Stomach smooth muscle (tissue), 2 donors: ENCODE results near the gene TUT4.

Source experiments
- H3K27ac ChIP-seq: one replicate; pipeline ENCODE4 v1.7.0; 2013; ENCODE audit warnings: mild to moderate bottlenecking, low read length, inconsistent platforms
- H3K27me3 ChIP-seq, 2 donors: one replicate each; pipeline ENCODE4 v1.7.0; 2013; ENCODE audit warnings: low read length in 2 of 2; ENCODE audit not compliant: insufficient read depth in 2 of 2, control insufficient read depth in 1 of 2
- H3K36me3 ChIP-seq, 2 donors: one replicate each; pipeline ENCODE4 v1.7.0; 2013; ENCODE audit warnings: low read length in 2 of 2; ENCODE audit not compliant: control insufficient read depth in 2 of 2, insufficient read depth in 2 of 2
- H3K4me1 ChIP-seq: one replicate; pipeline ENCODE4 v1.7.0; 2013; ENCODE audit warnings: low read length; ENCODE audit not compliant: control insufficient read depth, insufficient read depth
- H3K4me3 ChIP-seq, 2 donors: one replicate each; pipeline ENCODE4 v1.7.0; 2013; ENCODE audit warnings: low read length in 2 of 2
- H3K9ac ChIP-seq, 2 donors: one replicate each; pipeline ENCODE4 v1.7.0; 2013; ENCODE audit warnings: low read length in 2 of 2, mild to moderate bottlenecking in 1 of 2
- H3K9me3 ChIP-seq, 2 donors: one replicate each; pipeline ENCODE4 v1.7.0; 2013; ENCODE audit warnings: low read length in 2 of 2; ENCODE audit not compliant: control insufficient read depth in 2 of 2
- donor health status: healthy.
- donor health status: Pancreatic carcinoma.

The TUT4 gene

DNA sequence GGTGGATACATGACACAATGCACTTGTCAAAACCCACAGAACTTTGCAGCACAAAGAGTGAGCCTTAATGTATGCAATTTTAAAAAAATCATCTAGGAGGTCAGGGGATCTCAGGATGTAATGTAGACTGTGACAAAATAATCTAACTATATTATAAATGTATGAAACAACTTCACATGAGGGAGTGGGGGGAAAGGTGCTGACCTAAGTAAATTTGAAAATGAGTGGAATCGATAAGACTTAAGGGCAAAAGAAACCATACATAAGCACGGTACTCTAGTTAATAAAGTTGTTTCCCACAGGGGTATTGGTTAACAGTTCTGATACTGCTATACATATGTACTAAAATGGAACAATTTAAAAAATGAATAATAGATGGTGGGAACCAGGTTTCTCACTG, 83.8 kb downstream of the TUT4 start:
- H3K4me3 ChIP-seq = no peak overlapping the region
- no peak overlapping the region for H3K27ac ChIP-seq
- no peaks in the 10 kb centered on the region for H3K36me3 ChIP-seq
- H3K9me3 ChIP-seq = no peaks in the 10 kb centered on the region
- H3K4me1 ChIP-seq = no peaks in the 10 kb centered on the region
- no peak overlapping the region for H3K9ac ChIP-seq
- no peaks in the 10 kb centered on the region for H3K27me3 ChIP-seq

GRCh38 chr1:52463891-52464290, 89.0 kb downstream of the TUT4 start:
- H3K9ac ChIP-seq = no peak overlapping the region
- peaks cover 0 to 5% of the 10 kb centered on the region in 2 donors for H3K36me3 ChIP-seq
- H3K9me3 ChIP-seq = no peaks in the 10 kb centered on the region
- H3K27me3 ChIP-seq = no peaks in the 10 kb centered on the region
- H3K4me3 ChIP-seq = no peak overlapping the region
- H3K4me1 ChIP-seq = no peaks in the 10 kb centered on the region
- no peak overlapping the region for H3K27ac ChIP-seq

GRCh38 chr1:52461821-52462220, 91.1 kb downstream of the TUT4 start:
- no peak overlapping the region for H3K4me3 ChIP-seq
- H3K4me1 ChIP-seq = no peaks in the 10 kb centered on the region
- no peak overlapping the region for H3K9ac ChIP-seq
- H3K27me3 ChIP-seq = no peaks in the 10 kb centered on the region
- H3K27ac ChIP-seq = no peak overlapping the region
- peaks cover 0 to 5% of the 10 kb centered on the region in 2 donors for H3K36me3 ChIP-seq
- no peaks in the 10 kb centered on the region for H3K9me3 ChIP-seq

- no peak overlapping the region for H3K4me3 ChIP-seq
- no peaks in the 10 kb centered on the region for H3K4me1 ChIP-seq
- no peak overlapping the region for H3K9ac ChIP-seq
- peaks cover 0 to 5% of the 10 kb centered on the region in 2 donors for H3K36me3 ChIP-seq
- no peak overlapping the region for H3K27ac ChIP-seq
- no peaks in the 10 kb centered on the region for H3K27me3 ChIP-seq
- no peaks in the 10 kb centered on the region for H3K9me3 ChIP-seq
Measured at GRCh38 chr1:52460694-52461093, 92.2 kb downstream of the TUT4 start.

DNA sequence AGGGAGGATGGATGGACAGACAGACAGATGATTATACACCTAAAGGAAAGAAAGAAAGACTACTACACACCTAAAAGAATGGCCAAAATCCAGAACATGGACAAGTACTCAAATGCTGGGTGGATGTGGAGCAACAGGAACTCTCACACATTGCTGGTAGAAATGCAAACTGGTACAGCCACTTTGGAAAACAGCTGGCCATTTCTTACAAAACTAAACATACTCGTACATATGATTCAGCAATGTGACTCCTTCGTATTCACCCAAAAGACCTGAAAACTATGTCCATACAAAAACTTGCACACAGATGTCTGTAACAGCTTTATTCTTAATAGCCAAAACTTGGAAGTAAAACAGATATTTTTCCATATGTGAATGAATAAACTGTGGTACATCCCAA, 97.2 kb downstream of the TUT4 start:
- no peak overlapping the region for H3K9ac ChIP-seq
- no peaks in the 10 kb centered on the region for H3K4me1 ChIP-seq
- H3K9me3 ChIP-seq = no peaks in the 10 kb centered on the region
- H3K36me3 ChIP-seq = peaks cover 0 to 5% of the 10 kb centered on the region in 2 donors
- no peaks in the 10 kb centered on the region for H3K27me3 ChIP-seq
- H3K27ac ChIP-seq = no peak overlapping the region
- no peak overlapping the region for H3K4me3 ChIP-seq

DNA sequence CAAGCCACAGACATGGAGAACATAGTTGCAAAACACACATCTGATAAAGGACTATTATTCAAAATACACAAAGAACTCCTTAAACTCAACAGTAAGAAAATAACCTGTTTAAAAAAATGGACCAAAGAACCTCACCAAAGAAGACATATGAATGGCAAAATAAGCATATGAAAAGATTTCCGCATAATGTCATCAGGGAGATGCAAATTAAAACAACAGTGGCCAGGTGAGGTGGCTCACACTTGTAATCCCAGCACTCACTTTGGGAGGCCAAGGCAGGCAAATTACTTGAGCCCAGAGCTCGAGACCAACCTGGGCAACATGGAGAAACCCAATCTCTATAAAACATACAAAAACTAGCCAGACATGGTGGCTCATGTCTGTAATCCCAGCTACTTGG, 98.1 kb downstream of the TUT4 start:
- peaks cover 0 to 5% of the 10 kb centered on the region in 2 donors for H3K36me3 ChIP-seq
- H3K4me1 ChIP-seq = no peaks in the 10 kb centered on the region
- H3K4me3 ChIP-seq = no peak overlapping the region
- no peaks in the 10 kb centered on the region for H3K27me3 ChIP-seq
- no peaks in the 10 kb centered on the region for H3K9me3 ChIP-seq
- no peak overlapping the region for H3K27ac ChIP-seq
- no peak overlapping the region for H3K9ac ChIP-seq

DNA sequence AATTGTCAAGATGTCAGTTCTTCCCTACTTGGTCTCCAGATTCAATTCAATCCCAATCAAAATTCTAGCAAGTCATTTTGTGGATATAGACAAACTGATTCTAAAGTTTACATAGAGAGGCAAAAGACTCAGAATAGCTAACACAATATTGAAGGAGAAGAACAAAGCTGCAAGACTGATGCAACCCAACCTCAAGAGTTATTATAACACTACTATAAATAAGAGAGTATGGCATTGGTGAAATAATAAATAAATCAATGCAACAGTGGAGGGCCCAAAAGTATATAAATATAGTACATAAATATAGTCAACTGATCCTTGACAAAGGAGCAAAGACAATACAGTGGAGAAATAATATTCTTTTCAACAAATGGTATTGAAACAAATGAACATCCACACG, 98.8 kb downstream of the TUT4 start:
- Histone ChIP-seq H3K36me3 (peaks cover 0 to 5% of the 10 kb centered on the region in 2 donors), H3K27ac (no peak overlapping the region), H3K9me3 (no peaks in the 10 kb centered on the region), H3K27me3 (no peaks in the 10 kb centered on the region), H3K9ac (no peak overlapping the region), H3K4me1 (no peaks in the 10 kb centered on the region), H3K4me3 (no peak overlapping the region)

GRCh38 chr1:52444463-52444862, 108.4 kb downstream of the TUT4 start:
- no peak overlapping the region for H3K9ac ChIP-seq
- H3K9me3 ChIP-seq = no peaks in the 10 kb centered on the region
- no peak overlapping the region for H3K4me3 ChIP-seq
- H3K36me3 ChIP-seq = peaks cover 15% of the 10 kb centered on the region in 2 donors
- no peaks in the 10 kb centered on the region for H3K27me3 ChIP-seq
- no peak overlapping the region for H3K27ac ChIP-seq
- no peaks in the 10 kb centered on the region for H3K4me1 ChIP-seq

DNA sequence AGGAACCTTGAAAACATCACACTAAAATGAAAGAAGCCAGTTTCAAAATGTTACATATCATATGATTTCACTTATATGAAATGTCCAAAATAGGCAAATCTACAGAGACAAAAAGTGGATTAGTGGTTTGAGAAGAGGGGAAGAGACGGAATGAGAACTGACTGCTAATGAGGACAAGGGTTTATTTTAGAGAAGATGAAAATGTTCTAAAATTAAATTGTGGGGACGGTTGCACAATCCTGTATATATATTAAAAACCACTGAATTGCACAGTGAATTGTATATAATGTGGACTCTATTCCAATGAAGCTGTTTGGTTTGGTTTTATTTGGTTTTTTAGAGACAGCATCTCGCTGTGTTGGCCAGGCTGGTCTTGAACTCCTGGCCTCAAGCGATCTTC, 112.9 kb downstream of the TUT4 start:
- Histone ChIP-seq H3K36me3 (peaks cover 22 to 23% of the 10 kb centered on the region in 2 donors), H3K9me3 (no peaks in the 10 kb centered on the region), H3K4me3 (no peak overlapping the region), H3K9ac (no peak overlapping the region), H3K27ac (no peak overlapping the region), H3K4me1 (no peaks in the 10 kb centered on the region), H3K27me3 (no peaks in the 10 kb centered on the region)

DNA sequence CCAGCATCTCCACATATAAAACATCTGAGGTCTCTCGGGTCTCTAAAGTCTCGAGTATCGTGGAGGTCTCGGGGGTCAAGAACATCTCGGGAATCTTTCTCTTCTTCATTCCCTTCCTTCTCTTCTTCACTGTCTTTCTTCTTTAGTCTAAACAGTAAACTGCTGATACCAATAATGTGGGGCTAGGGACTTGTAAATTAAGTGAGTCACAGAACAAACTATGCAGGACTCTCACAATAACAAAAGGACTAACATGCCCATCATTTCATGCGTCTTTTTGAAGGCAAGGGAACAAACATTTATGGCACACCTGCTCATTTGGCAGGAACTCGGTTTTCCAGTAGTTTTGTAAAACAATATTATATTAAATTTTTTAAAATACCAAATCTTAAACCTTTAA, 116.1 kb downstream of the TUT4 start:
- Histone ChIP-seq H3K36me3 (peaks cover 32% of the 10 kb centered on the region in 2 donors), H3K4me1 (no peaks in the 10 kb centered on the region), H3K27me3 (no peaks in the 10 kb centered on the region), H3K9ac (no peak overlapping the region), H3K9me3 (no peaks in the 10 kb centered on the region), H3K4me3 (no peak overlapping the region), H3K27ac (no peak overlapping the region)

DNA sequence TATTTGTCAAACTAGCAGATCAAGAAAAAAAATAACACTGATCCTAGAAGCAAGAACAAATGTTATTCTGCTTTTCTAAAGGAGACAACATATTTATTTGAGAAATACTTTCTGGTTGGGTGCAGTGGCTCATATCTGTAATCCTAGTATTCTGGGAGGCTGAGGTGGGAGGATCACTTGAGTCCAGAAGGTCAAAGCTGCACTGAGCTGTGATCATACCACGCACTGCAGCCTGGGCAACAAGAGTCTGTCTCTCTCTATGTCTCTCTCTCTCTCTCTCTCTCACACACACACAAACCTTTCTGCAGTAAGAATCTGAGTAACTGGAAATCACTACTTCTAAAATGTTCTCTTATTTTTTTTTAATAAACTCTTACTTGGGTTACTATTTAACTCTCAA, 117.2 kb downstream of the TUT4 start:
- H3K4me1 ChIP-seq = no peaks in the 10 kb centered on the region
- no peak overlapping the region for H3K27ac ChIP-seq
- no peaks in the 10 kb centered on the region for H3K27me3 ChIP-seq
- H3K4me3 ChIP-seq = no peak overlapping the region
- no peak overlapping the region for H3K9ac ChIP-seq
- no peaks in the 10 kb centered on the region for H3K9me3 ChIP-seq
- peaks cover 34 to 39% of the 10 kb centered on the region in 2 donors for H3K36me3 ChIP-seq
